Measurements from ENCODE around the gene WNT2.

WNT2 gene

DNA sequence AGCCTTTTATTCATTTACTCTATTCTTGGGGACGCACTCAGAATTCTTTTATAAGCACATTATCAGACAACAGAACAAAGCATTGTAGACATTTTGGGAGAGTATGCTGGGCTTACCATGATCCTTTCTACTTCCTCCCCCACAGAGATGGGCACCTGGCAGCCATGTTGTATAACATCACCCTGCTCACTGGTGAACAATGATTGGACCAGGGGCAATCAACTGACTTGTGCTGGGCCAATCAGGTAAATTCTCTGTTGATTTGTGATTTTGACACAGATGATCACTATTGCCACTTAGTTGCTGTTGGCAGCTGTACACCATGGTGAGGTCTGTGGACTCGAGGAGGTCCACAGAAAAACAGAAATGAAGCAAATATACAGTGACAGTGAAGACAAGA lies 43.7 kb downstream of the WNT2 start:
- no peak for DNase-seq (ENCODE audit: extremely low read depth, low read depth)
- H3K4me3 ChIP-seq (replicated peaks; ENCODE audit: low read depth, low read length) = no peak overlapping the region
- no peak for TF ChIP-seq CTCF (IDR thresholded peaks at IDR 0.05; ENCODE audit: low read depth, low read length, missing control alignments)

- no peak overlapping the region for H3K4me3 ChIP-seq (replicated peaks; ENCODE audit: low read depth, low read length)
- TF ChIP-seq CTCF (IDR thresholded peaks at IDR 0.05; ENCODE audit: low read depth, low read length, missing control alignments) = no peak
- no peak for DNase-seq (ENCODE audit: extremely low read depth, low read depth)
Measured at GRCh38 chr7:117278040-117278439, 44.8 kb downstream of the WNT2 start.

GRCh38 chr7:117277576-117277975 lies 45.3 kb downstream of the WNT2 start:
- DNase-seq (ENCODE audit: extremely low read depth, low read depth) = no peak
- H3K4me3 ChIP-seq (replicated peaks; ENCODE audit: low read depth, low read length) = no peak overlapping the region
- no peak for TF ChIP-seq CTCF (IDR thresholded peaks at IDR 0.05; ENCODE audit: low read depth, low read length, missing control alignments)

DNA sequence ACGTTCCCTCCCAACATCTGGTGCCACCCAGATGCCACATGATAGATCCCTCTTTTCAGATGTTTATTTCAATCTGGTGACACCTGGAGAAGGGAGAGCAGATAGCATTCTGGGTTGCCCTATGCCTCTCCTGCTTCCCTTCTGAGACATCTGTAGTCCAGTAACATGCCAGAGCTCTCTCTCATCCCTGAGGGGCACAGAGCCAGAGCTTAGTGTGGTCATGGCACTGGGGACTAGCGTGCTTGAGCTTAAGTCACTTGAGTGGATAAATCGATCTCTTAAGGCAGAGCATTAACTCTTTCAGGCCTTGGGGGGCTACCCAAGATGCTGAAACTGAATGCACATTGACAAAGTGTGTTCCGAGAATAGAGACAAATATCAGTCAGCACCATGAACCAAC lies 47.9 kb downstream of the WNT2 start:
- no peak overlapping the region for H3K4me3 ChIP-seq (replicated peaks; ENCODE audit: low read depth, low read length)
- TF ChIP-seq CTCF (IDR thresholded peaks at IDR 0.05; ENCODE audit: low read depth, low read length, missing control alignments) = no peak
- DNase-seq (ENCODE audit: extremely low read depth, low read depth) = no peak

GRCh38 chr7:117273814-117274225 lies 49.0 kb downstream of the WNT2 start:
- DNase-seq (ENCODE audit: extremely low read depth, low read depth) = no peak
- no peak overlapping the region for H3K4me3 ChIP-seq (replicated peaks; ENCODE audit: low read depth, low read length)
- no peak for TF ChIP-seq CTCF (IDR thresholded peaks at IDR 0.05; ENCODE audit: low read depth, low read length, missing control alignments)

- no peak for TF ChIP-seq CTCF (IDR thresholded peaks at IDR 0.05; ENCODE audit: low read depth, low read length, missing control alignments)
- DNase-seq (ENCODE audit: extremely low read depth, low read depth) = no peak
- H3K4me3 ChIP-seq (replicated peaks; ENCODE audit: low read depth, low read length) = no peak overlapping the region
Measured at GRCh38 chr7:117273325-117273724, 49.5 kb downstream of the WNT2 start.

DNA sequence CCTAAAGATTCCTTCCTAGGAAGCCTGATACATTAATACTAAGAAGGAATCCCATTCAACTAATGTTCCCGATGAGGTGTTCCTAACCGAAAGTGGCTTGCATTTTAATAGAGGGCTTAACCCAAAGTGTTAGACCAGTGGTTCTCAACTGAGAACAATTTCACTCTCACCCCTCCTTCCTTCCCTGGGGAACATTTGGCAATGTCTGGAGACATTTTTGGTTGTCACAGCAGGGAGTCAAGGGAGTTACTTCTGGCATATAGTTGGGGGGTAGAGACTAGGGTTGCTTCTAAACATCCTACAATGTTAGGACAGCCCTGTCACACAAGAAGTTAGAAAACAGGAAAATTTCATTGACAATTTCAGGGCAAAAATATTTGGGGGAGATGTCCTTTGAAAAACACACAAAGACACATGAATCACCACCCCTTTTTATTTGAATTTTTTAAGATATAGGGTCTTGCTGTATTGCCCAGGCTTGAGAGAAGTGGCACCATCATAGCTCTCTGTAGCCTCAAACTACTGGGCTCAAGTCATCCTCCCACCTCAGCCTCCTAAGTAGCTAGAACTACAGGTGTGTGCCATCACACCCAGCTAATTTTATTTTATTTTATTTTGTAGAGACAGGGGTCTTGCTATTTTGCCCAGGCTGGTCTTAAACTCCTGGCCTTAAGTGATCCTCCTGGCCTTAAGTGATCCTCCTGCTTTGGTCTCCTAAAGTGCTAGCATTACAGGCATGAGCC lies 50.7 kb downstream of the WNT2 start:
- H3K4me3 ChIP-seq (replicated peaks; ENCODE audit: low read depth, low read length) = no peak overlapping the region
- no peak for TF ChIP-seq CTCF (IDR thresholded peaks at IDR 0.05; ENCODE audit: low read depth, low read length, missing control alignments)
- DNase-seq (ENCODE audit: extremely low read depth, low read depth) = no peak
